GM13976 (cell line): ENCODE data around the gene NPAS3.

ENCODE experiments used
- DNase-seq: peaks from one replicate; pipeline ENCODE4 v3.0.0; 2012; ENCODE audit warnings: low spot score
- CTCF ChIP-seq: IDR thresholded peaks from 2 replicates; pipeline ENCODE4 v1.5.1; 2012; ENCODE audit warnings: borderline replicate concordance, mild to moderate bottlenecking; ENCODE audit not compliant: insufficient read depth; ENCODE audit errors: extremely low read depth, missing control alignments, control extremely low read depth
- in situ Hi-C: fragments of 300-500 bp; cut with MboI; formaldehyde crosslinking; loops from one replicate; pipeline ENCODE4 v1.12.0; 2022; ENCODE audit warnings: low sequenced_read_pairs, mixed read lengths, inconsistent platforms; ENCODE audit not compliant: unreplicated experiment

The NPAS3 gene

DNA sequence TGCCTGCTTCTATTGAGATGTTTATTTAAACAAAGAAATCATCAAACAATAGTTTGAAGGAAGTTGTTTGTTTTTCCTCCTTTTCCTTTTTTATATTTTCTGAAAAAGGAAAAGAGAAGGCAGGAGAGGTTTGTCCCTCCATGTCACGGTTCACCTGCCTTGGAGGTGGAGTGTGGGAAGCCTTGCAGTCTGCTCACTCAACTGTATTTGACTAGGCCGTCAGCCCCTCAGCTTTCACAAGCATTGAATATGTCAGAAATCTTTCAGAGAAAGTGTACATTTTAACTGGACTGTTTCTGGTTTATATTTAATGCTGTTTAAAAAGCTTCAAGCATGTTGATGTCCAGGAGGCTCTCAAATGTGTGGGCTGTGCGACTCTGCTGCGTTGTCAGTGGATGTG is 370.4 kb downstream of the NPAS3 start:
- in situ Hi-C loops, result no loop called here
- TF ChIP-seq CTCF, result no peak
- DNase-seq, result no peak

DNA sequence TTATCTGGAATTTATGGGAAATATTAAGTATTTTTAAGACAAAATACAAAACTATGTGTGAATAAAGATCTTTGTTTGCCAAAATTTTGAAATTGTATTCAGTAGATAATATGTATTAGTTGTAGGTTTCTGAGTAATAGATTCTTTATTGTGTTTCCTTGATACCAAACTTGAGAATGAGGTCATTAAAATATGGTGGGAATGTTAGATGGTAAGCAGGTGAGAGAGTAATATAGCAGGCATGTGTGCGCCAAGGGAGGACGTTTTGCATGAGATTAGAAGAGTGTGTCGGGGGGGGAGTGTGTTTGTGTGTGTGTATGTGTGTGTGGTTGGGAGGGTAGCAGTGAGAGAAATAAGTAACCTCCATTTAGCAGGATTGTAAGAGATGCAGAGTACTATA is 376.5 kb downstream of the NPAS3 start:
- no peak for TF ChIP-seq CTCF
- in situ Hi-C loops, result no loop called here
- DNase-seq, result no peak

- in situ Hi-C loops, result no loop called here
- DNase-seq, result no peak
- no peak for TF ChIP-seq CTCF
Measured at GRCh38 chr14:33315721-33316120, 377.0 kb downstream of the NPAS3 start.

- in situ Hi-C loops, result no loop called here
- TF ChIP-seq CTCF, result no peak
- DNase-seq, result no peak
Measured at GRCh38 chr14:33317675-33318074, 379.0 kb downstream of the NPAS3 start.

DNA sequence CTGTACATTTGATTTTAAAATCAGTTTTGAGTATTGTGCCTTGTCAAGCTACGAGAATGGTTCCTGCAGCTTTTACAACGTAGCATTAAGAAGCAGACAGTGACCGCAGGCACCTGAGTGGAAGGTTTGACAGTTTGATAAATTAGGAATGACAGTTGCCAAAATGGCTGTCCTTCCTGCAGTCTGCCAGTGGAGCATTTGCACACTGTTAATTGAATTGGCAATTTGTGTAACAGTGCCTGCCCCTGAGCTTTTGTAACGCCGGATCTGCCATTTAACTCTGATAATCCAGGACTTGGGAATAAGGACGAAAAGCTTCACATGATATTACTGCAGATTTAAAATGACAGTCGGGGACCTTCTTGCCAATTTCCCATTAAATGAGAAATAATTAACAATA is 385.3 kb downstream of the NPAS3 start:
- TF ChIP-seq CTCF, result no peak
- DNase-seq, result no peak
- in situ Hi-C loops, result no loop called here

DNA sequence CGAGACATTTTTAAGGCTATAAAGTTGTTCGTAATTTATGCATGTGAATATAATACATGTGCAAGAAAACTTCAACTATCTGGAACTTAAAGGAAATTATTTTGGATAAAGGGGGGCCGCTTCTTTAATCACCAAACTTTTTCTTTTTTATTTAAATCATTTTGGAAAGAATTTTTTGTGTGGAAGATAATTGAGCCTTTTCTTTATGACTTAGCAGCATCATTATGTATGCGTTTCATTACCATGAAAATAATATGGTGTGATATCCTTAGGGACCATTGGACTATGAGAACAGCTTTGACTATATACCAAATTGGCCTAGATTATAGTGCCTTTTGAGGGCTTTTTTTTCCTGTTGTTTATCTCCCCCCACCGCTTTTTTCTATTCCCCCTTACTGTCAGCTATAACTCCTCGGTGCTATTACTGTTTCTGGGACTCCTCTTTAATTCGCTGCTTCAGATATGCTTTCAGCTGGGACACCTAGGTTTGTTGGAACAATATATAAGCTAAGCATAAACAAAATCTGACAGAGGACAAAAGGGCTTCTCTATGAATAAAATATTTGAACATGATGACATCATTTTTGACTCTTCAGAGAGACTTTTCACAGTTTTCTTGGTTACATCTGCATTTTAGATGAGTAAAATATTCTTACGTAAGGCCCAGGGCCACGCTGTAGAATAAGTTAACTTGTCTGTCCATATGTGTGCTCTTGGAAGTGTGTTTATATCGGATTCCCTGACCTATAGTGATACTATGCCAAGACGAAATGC is 392.7 kb downstream of the NPAS3 start:
- TF ChIP-seq CTCF, result no peak

More for the DNA sequence above, 392.7 kb downstream of the NPAS3 start:
- DNase-seq, result no peak
- in situ Hi-C loops, result no loop called here
